Stimulated activated CD4-positive, alpha-beta T cell treated with anti-CD3 and anti-CD28 coated beads, Interleukin-4, amount 100 ng/mL, for 24 hours (primary cell): ENCODE results near the gene ASB10.

Experiments
- DNase-seq: peaks from one replicate; pipeline ENCODE4 v3.0.0-alpha.2; 2020

ASB10 gene

DNA sequence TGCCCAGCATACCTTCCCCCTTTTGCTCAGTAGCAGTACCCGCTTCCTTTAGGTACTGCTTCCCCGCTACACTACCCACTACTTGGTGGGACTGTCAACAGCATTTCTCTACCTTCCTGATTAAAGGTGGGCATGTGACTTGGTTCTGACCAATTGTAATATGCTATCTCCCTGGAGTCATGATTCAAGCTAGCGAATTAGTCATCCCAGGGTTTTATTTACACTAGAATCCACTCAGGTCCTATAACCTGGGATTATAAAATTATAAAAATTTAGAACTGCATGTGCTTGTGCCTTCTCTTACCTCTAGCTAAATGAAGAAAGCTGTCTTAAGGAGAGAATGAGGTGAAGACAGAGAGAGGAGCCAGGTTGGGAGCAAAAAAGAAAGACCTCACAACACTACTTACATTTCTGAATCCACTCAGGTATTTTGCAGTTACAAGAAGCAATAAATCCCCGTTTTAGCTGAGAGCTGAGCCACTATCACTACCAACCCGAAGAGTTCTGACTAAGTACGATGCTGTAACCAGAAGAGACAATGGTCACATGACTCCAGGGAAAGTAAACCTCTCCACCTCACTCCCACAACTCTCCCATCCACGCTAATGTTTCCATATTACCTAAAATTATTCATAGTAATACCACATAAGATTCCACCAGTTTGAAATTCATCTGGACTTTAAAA lies 29.3 kb downstream of the ASB10 start:
- no peak for DNase-seq

DNA sequence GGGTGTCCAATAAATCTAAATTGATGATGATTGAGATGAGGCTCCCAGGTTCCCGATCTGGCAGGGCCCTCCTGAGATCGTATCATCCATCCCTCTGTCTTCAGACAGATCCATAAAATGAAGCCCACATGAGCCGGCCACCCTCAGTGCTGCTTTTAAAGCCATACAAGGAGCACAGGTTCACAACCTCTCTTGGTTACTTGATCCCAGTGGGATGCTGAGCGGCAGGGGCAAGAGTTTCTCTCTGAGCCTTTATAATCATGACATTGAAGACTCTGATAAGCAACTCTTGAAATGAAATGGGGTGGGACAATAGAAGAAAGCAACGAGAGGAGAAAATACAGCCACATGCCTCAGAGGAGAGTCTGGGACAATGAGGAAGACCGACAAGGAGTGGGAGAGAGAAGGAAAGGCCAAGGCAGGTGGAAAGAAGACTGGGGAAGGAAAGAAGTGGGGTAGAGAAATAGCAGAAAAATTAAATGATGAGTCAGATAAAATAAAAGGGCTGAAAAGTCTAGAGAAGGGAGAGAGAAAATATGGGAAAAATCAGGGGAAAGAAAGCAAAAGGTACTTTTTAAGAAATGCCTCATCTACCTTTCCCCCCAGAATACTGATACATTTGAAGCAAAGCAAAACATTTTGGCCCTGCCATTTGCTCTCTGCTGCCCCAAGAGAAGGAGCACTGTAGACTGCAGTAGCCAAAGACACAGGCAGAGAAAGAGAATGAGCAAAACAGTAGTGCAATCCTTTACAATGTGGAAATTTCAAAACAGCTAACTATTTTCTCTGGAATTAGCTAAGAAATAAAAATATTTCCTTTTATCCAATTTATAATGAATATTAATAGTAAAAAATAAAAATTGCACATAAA lies 34.2 kb downstream of the ASB10 start:
- no peak for DNase-seq

DNA sequence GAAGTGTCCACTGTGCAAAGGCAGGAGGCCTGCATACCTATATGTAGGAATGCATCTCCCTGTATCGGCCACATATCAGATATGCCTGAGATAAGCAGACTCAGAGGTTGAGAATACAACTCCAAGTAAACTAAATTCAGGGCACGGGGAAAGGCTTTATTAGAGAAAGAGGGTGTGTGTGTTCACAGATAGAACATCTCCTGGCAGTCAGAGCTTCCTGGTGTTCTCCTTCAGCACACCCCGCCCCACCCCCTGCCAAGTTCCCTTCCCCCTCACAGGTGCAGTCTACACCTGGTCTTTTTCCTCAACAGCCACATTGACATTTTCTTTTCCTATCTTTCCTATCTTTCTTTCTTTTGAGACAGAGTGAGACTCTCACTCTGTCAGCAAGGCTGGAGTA lies 36.7 kb downstream of the ASB10 start:
- DNase-seq: no peak

DNA sequence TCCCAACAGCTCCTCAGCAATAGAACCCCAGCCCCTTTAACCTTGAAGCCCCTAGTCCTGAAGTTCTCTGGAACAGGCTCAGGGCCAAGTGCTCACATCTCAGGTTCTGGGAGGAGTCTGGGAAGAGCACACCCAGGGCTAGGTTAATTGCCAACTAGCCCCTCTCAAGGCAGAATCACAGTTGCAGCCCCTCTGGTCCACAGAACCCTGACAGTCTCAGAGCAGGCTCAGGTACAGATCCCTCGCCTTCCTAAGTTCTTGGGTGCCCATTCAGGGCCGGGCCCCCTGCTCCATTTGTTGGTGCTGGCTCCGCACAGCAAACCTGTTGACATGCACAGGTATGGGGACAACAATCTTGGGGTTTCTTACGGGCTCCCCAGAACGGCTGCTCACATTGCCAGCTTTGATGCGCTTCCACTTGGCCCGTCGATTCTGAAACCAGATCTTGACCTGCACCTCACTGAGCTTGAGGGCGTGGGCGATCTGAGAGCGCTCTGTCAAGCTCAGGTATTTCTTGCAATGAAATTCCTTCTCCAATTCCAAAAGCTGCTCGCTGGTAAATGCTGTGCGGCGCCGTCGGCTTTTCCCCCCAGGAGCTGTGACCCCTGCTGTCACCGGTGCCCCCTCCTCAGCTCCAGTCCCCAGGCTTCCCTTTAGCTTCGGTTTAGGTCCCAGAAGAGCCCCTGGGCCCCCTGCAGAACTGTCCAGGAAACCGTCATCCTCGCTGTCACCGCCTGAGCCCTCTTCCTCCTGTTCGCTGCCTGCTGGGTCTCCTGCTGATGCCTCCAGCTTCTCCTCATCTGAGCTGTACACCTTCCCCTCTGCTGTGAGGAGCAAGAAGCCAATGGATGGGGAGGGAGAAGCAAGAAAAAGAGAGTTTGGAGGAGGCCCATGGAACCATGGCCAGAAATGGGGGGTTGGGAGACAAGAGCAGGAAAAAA lies 38.5 kb downstream of the ASB10 start:
- no peak for DNase-seq

DNA sequence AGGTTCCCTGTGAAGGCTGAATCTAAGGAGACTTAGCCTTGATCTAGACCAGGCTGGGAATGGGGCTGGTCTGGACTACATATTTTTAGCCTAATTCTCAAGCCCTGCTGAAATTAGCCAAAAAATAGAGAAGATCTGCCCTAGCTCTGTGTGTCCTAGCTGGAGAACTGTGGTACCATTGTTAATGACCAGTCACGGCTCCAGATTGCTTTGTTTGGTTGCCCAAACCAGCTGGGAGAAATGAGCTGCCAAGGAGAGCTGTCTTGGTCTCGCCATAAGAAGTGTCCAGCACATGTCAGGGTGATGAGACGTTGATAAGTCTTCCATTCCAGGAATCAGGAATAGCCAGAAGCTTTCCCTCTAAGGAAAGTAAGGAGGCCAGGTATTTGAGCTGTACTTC lies 40.3 kb downstream of the ASB10 start:
- DNase-seq: no peak

DNA sequence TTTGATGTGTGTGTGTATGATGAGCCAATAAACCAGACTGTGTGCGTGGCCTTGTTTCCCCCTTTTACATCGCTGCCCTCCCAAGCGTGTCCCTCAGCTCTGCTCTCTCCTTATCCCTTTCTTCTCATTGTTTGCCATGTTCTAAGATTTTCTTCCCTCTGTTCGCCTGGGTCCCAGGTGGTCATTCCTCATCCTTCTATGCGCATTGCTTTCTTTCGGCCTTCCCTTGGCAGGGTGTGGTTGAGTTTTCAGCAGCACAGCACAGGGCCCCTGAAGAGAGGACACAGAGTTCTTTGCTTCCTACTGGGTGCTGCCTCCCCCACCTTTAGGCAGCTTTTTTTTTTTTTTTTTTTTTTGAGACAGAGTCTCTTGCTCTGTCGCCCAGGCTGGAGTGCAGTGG lies 42.7 kb downstream of the ASB10 start:
- DNase-seq: no peak

DNA sequence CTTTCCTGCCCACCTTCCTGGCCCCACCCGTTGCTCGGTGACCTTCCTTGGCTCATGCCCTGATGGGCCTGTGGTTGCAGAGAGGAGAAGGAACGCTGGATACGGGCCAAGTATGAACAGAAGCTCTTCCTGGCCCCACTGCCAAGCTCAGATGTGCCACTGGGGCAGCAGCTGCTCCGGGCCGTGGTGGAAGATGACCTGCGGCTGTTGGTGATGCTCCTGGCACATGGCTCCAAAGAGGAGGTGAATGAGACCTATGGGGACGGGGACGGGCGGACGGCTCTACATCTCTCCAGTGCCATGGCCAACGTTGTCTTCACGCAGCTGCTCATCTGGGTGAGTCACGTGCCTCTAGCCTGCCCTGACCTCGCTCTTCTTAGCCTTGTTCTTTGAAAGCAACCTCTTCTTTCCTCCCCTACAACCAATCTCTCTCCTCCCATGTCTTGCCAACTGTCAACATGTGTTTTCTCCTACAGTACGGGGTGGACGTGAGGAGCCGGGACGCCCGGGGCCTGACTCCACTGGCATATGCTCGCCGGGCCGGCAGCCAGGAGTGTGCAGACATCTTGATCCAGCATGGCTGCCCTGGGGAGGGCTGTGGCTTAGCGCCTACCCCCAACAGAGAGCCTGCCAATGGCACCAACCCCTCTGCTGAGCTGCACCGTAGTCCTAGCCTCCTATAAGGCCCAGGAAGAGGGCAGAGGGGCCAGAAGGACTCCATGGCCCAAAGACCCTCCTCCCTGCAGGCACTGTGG lies 43.6 kb downstream of the ASB10 start:
- no peak for DNase-seq

DNA sequence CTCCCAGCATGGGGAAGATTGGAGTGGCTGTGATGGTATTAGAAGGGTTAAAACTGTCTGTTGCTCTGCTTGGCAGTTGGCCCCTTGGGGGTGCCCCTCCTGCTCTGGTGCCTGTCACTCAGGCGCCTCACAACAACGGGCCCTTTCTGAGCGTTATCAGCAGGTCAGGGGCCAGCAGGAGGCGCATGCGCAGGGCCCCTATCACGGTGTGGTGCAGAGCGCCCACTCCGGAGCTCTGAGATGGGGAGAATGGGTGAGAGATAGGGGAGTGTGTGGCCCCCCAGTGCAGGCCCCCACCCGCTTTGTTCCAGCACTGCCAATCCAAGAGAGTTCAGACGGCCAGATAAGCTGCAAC lies 44.4 kb downstream of the ASB10 start:
- no peak for DNase-seq

DNA sequence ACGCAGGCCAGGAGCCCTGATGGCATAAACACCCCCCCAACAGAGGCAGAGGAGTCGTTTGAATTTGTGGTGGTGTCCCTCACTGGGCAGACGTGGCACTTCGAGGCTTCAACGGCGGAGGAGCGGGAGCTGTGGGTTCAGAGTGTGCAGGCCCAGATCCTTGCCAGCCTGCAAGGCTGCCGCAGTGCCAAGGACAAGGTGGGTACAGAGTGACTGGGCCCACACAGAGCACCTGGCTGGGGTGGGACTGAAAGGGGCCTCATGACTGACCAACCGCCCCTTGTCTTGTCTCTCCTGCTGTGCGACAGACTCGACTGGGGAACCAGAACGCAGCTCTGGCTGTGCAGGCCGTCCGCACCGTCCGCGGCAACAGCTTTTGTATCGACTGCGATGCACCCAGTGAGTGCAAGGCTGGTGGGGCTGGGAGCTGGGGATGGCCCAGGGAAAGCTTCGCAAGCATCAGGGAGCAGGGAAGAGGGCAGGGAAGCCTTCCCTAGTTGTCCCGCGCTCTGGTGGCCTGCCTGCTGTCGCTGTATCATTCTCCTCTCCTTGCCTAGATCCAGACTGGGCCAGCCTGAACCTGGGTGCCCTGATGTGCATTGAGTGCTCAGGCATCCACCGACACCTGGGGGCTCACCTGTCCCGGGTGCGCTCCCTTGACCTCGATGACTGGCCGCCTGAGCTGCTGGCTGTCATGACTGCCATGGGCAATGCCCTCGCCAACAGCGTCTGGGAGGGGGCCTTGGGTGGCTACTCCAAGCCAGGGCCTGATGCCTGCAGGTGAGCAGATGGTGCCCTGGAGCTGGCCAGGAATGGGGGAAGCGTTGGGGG lies 45.0 kb downstream of the ASB10 start:
- DNase-seq: no peak

DNA sequence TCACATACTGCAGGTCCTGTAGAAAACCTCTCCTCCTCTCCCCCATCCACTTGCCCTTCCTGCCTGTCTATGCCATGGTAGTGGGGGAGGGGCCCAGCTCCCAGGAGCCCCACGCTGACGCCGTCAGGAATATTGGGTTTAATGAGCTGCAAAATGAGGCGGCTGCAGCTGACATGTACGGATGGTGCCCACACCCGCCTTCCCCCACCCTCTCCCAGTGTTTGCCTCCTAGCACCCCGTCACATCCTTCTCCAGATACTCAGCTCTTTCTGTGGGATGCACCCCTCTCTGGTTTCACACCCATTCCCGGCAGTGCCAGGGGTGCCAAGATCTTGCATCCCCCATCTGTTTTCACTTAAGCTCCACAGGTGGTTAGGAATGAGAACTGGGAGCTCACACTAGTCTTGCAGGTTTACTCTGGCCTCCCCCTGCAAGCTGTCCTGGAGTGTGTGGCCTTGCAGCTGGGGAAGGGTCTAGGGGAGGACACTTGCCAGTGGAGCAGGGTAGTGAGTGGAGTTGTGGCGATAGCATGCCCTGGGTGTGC lies 45.7 kb downstream of the ASB10 start:
- DNase-seq: no peak

DNA sequence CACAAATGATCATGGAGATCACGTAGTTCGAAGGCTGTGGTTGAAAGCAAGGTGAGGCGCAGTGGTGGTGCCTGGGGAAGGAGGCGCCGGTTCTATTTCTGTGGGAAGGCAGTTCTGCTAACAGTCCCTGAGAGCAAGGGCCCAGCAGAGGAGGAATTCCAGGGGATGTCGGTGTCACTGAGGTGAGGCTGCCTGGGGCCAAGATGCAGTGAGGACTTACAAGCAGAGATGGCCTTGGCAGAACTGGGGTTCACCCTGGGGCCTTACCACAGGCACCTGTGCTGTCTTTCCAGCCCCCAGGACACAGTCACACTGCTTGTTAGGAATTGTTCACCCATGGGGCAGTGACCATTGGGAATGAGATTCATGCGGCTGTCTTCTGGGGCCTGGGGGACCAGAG lies 46.2 kb downstream of the ASB10 start:
- no peak for DNase-seq

DNA sequence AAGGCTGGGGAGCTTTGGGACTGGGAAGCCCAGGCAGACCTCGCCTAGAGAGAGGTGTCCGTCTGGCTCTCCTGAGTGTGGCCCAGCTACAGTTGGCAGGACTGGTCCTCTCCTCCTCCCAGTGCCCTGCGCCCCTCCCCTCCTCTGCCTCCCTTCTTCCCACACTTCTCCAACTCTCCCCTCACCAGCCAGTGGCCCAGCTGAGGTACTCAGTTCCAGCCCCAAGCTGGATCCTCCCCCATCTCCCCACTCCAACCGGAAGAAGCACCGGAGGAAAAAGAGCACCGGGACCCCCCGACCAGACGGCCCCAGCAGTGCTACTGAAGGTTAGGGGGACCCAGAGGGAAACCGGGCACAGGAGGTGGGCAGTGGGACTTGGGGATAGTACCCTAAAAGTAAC lies 47.3 kb downstream of the ASB10 start:
- no peak for DNase-seq

DNA sequence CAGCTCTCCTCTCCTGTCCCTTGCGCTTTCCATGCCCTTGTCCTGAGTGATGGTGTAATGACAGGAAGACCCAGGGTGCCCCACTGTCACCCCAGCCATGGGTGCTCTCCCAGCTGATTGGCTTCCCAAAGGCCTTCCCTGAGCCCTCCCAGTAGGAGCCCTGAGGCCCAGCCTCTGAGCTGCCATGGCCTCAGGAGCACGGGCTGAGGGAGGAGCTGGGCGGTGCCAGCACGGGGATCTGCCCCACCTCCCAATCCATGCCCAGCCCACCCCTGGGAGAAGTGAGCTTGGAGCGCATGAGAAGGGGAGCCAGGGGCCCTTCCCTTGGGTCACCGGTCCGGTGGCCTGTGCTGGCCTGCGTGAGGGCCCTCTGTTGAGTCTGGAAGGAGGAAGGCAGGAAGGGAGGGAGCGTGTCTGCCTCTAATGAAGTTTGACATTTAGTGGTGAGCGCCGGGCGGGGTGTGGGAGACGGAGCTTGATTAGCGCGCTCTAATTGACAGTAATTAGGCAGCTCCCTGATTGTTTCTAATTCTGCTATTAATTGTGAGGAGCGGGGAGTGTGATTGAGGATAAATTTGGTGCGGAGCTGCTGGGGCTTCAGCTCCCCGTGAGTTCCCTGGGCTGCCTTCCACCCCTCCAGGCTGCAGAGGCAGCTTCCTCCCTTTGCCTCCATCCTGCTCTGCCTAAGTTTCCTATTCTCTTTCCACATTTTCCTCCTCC lies 47.8 kb downstream of the ASB10 start:
- no peak for DNase-seq

DNA sequence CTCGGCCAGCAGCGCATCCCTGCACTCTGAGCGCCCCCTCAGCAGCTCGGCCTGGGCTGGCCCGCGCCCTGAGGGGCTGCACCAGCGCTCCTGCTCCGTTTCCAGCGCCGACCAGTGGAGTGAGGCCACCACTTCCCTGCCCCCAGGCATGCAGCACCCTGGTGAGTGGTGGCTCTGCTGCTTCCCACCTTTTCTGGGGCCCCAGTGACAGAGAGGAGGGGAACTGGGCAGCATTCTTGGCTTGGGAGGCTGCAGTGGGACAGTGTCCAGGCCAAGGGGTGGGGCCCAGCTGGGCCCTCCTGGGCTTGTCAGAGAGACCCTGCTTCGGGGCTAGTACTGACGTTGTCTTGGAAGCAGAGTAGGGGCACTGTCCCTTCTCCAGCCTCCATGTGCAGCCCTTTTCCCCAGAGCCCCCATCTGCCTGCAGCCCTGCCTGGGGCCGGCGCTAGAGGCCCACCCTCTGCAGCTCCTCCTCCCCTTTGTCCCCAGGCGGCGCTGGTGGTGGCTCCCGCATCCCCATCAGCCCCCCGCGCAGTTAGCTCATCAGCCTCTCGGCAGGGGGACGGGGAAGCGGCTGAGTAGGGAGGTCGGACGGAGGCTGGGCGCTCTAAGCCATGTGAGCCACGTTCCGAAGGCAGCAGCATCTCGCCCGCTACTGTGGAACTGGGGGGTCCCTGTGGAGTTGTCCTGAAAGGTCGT lies 48.7 kb downstream of the ASB10 start:
- no peak for DNase-seq

DNA sequence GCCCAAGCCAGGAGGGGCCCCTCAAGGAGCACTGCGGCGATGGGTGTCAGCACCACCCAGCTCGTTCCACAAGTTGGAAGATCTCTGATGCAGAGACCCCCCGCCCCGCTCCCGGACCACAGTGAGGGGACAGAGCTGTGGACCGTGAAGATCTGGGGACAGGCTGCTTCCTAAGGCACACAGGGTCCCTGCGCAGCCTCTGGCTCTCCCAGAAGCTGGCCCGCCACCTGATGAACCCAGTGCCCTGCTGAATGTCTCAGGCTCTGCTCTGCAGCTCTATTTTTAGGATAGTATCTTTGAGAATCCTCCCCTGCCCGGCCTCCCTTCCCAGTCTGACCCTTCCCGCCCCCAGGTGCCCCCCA lies 49.3 kb downstream of the ASB10 start:
- no peak for DNase-seq

DNA sequence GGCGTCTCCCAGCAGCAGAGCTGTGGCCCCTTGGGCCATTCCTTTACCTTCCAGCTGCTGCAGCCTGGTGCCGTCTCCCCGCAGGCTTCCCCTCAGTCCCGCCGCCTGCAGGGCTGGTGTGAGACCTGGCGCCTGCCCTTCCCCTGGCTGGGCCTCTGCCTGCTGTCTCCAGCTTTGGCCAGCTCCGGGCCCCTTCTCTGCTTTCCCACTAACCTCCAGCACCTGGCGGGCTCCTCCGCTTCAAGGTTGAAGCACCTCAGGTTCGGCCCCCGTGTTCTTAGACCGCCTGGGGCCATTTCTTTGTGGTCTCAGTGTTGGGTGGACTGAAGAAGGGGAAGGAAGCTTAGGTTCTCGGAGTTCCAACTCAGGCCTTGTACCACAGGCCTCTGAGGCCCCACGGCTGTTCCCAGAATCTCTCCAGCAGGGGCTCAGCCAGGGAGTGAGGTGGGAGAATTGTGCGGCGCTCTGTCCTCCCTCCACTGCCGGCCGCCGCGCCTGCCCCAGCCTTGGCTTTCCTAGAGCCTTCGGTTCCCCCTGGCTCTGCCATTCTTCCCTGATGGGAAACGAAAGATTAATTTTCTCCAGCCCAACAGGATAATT lies 49.9 kb downstream of the ASB10 start:
- no peak for DNase-seq

DNA sequence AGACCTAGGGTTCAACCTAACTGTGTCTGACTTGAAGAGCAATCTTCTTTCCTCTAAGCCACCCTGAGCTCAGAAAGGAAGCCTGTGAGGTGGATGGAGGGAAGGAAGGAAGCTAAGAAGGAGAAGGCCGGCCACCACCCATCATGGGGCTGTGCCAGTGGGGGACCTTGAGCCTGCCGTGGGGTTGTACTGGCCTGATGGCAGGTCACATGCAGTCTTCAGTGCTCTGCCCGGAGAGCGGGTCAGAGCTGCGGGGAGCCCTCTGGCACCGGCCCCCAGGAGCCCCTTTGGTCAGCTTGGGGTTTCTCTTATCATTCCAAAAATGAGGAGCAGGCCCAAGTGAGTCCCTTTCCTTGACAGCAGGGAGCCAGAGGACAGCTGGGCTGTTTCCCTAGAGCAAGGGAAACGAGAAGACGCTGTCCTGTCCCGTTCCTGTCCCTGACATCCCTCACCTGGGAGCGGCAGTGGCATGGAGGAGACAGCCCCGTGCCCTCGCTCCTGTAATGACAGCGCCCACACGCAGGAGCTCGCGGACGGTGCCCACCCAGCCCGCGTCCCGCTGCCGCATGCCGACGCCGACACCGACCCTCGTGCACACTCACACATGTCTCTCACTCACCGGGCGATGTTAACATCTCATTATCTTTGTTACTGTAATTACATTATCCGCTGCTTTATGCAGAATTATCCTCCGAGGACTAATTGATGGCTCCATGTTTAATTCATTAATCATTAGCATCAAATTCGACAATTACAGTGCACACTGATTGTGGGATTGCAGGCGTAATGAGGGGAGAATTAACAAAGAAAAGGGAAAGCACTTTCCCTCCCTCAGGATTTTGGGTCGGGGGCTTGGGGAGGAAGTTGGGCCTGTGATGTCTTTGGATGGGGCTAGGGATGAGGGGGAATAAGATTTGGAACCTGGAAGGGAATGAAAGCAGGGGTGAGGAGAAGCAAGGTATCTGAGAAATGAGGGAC lies 50.9 kb downstream of the ASB10 start:
- no peak for DNase-seq

DNA sequence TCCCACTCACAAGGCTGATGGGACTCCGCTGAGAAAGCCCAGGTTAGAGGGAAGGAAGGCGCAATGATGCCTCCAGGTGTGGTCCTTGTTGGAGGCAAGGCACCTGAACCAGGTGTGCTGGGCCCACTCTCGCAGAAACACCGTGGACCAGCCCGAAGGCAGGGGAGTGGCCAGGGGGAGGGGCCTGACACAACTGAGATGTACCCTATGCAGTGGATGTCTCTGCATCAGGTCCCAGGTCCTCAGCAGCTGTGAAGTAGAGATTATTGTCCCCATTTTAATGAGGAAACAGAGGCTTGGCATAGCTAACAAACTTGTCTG lies 51.6 kb downstream of the ASB10 start:
- no peak for DNase-seq
